NB4 (cell line): ENCODE data around the gene DCAF11.

ENCODE experiments used
- DNase-seq: peaks from one replicate; pipeline ENCODE4 v3.0.0; 2010; ENCODE audit warnings: low read depth
- H3K4me3 ChIP-seq: one replicate; pipeline ENCODE4 v1.5.1; 2011; ENCODE audit warnings: mild to moderate bottlenecking, low read depth, low read length, moderate library complexity
- MYC ChIP-seq: IDR thresholded peaks from 2 replicates; pipeline ENCODE4 v1.6.1; 2011; ENCODE audit warnings: low read depth, low read length
- POLR2A ChIP-seq: IDR thresholded peaks from 2 replicates; pipeline ENCODE4 v1.6.1; 2011; ENCODE audit warnings: mild to moderate bottlenecking; ENCODE audit not compliant: insufficient read length; ENCODE audit errors: extremely low read depth
- TF ChIP-seq, protein P1 (sequence below): IDR thresholded peaks from one replicate; pipeline ENCODE4 v1.5.1; 2012; ENCODE audit warnings: low read depth, low read length
- TF ChIP-seq, protein P2 (sequence below): IDR thresholded peaks from 2 replicates; pipeline ENCODE4 v1.6.1; 2011; ENCODE audit warnings: low read depth, low read length

DCAF11 gene

GRCh38 chr14:24159777-24160498 is 45.4 kb downstream of the DCAF11 start:
- no peak overlapping the region for H3K4me3 ChIP-seq
- TF ChIP-seq POLR2A (no peak), MYC (no peak)
- TF ChIP-seq, protein P1, sequence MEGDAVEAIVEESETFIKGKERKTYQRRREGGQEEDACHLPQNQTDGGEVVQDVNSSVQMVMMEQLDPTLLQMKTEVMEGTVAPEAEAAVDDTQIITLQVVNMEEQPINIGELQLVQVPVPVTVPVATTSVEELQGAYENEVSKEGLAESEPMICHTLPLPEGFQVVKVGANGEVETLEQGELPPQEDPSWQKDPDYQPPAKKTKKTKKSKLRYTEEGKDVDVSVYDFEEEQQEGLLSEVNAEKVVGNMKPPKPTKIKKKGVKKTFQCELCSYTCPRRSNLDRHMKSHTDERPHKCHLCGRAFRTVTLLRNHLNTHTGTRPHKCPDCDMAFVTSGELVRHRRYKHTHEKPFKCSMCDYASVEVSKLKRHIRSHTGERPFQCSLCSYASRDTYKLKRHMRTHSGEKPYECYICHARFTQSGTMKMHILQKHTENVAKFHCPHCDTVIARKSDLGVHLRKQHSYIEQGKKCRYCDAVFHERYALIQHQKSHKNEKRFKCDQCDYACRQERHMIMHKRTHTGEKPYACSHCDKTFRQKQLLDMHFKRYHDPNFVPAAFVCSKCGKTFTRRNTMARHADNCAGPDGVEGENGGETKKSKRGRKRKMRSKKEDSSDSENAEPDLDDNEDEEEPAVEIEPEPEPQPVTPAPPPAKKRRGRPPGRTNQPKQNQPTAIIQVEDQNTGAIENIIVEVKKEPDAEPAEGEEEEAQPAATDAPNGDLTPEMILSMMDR: no peak
- TF ChIP-seq, protein P2, sequence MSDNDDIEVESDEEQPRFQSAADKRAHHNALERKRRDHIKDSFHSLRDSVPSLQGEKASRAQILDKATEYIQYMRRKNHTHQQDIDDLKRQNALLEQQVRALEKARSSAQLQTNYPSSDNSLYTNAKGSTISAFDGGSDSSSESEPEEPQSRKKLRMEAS: no peak
- no peak for DNase-seq

DNA sequence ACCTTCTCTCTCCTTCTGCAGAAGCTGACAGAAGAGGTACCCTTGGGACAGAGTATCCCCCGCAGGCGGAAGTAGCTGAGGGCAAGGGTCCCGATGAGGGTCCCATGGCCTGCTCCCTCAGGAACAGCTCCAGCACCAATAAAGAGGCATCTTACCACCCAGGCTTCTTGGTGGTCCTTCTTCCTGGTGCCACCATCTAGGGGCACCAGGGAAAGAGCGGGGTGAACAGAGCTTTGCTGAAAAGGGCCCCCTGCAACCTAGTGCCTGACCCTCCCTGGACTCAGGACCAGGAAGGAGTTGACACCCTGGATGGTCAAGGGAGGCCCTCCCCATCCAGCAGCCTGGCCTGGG is 45.9 kb downstream of the DCAF11 start:
- H3K4me3 ChIP-seq: no peak overlapping the region
- DNase-seq: no peak
- TF ChIP-seq, protein P2: no peak
- no peak for TF ChIP-seq MYC

DNA sequence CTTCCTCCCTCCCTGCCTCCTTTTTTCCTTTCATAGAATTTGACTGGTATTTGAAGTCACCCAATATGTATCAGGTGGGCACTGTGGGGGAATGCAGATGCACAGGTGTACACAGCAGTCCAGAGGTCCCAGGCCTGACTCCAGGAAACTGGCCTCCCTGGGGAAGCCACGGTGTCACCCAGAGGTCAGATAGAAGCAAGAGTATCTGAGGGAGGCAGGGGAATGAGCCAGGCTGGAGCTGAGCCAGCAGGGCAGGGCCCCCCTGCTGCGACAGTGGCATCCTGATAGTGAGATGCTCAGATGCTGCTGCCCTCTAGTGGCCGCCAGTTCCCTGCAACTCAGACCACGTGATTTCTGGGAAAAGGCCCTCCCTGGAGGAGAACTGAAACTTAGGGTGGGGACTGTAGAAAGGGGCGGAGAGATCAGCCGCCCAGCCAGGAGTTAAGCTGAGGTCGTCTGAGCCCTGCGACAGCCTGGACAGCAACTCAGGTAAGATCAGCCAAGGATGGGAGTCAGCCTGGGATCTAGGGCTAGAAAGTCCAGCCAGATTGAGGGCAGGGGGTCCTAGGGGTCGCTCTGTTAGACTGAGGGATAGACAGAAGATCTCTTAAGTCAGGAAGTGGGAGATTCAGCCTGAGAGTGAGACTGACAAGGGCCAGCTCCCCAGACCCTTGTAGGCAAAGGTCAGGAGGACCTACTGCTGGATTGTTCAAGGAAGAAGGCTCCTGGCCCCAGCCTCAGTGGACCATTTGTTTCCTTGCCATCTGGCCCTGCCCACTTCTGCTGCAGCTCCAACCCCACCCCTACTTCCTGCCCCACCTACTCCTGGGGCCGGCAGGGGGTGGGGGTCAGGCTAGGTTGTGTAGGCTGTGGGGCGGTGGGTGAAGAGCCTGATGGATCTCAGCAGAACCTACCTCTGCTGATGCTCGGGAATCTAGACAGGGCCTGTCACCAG is 46.5 kb downstream of the DCAF11 start, which contains the start of gene IRF9:
IRF9 (plus strand) TSS at position 416 of the 955 bp plus-strand sequence. CDS start 880 bp downstream, outside the sequence.
- TF ChIP-seq, protein P2: peak; percentile 99
- peak; percentile 76; the same call in 1 of the 2 replicates for TF ChIP-seq MYC
- TF ChIP-seq, protein P1: peak; percentile 71
- no peak for TF ChIP-seq POLR2A
- H3K4me3 ChIP-seq: peak within 1 kb of the TSS; percentile 78
- DNase-seq: peak; percentile 96

GRCh38 chr14:24162093-24162492 is 47.5 kb downstream of the DCAF11 start:
- no peak for TF ChIP-seq MYC
- TF ChIP-seq, protein P1: no peak
- TF ChIP-seq, protein P2: no peak
- TF ChIP-seq POLR2A: no peak
- peak overlapping the region; percentile 78 for H3K4me3 ChIP-seq
- no peak for DNase-seq

- no peak for TF ChIP-seq MYC
- TF ChIP-seq, protein P1: no peak
- TF ChIP-seq, protein P2: no peak
- no peak for DNase-seq
- no peak overlapping the region for H3K4me3 ChIP-seq
Observed at GRCh38 chr14:24164518-24164991, 50.0 kb downstream of the DCAF11 start.

DNA sequence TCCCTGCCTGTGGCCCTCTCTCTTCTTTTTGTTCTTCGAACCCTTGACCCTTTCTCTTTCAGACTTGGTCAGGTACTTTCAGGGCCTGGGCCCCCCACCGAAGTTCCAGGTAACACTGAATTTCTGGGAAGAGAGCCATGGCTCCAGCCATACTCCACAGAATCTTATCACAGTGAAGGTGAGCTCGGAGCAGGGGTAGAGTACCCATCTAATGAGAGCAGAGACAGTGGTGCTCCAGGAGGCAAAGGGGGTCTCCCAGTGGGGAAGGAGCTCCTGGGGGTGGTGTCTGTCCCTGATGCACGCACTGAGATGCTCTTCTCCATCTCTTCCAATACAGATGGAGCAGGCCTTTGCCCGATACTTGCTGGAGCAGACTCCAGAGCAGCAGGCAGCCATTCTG is 51.2 kb downstream of the DCAF11 start:
- TF ChIP-seq POLR2A (no peak), MYC (no peak)
- TF ChIP-seq, protein P1: no peak
- TF ChIP-seq, protein P2: no peak
- DNase-seq: no peak
- no peak overlapping the region for H3K4me3 ChIP-seq
